Measurements from ENCODE around the gene ST3GAL3.

DNA sequence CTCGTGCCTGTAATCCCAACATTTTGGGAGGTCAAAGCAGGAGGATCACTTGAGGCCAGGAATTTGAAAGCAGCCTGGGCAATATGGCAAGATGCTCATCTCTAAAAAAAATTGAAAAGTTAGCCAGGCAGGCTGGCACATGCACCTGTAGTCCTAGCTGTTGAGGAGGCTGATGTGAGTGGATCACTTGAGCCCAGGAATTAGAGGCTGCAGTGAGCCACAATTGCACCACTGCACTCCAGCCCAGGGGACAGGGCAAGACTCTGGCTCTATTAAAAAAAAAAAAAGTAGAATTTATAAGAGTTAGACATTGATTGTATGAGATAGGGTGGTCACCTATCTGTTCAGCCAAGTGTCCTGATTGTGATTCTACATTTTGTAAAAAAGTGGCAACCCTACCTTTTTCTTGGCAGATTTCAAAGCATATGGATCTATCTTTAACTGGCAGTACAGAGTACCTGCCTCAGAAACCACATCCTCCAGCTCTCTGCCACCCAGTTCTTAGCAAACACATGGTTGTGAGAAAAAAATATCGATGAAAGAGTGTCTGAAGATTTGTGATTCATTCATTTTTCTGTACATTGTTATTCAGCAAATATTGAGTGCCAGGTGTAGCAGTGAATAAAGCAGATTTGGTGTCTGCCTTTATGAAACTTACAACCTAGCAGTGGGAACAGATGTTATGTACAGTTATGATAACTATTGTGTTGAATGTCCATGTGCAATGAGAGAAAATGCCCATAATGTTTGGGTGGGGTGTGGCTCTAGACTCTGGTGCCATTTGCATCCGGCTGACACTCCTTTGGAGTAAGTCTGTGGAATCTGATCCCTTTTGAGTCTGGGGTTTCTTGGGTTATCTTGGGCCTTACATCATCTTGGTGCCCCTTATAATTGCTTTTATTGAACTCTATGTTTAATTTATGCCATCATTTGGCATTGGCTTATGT, 82.5 kb downstream of the ST3GAL3 start:
- TF ChIP-seq, protein P1, sequence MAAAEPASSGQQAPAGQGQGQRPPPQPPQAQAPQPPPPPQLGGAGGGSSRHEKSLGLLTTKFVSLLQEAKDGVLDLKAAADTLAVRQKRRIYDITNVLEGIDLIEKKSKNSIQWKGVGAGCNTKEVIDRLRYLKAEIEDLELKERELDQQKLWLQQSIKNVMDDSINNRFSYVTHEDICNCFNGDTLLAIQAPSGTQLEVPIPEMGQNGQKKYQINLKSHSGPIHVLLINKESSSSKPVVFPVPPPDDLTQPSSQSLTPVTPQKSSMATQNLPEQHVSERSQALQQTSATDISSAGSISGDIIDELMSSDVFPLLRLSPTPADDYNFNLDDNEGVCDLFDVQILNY (CRISPR knock-in tag; IDR thresholded peaks at IDR 0.05) = no peak
- TF ChIP-seq AFF4 (CRISPR knock-in tag; IDR thresholded peaks at IDR 0.05; ENCODE audit: borderline replicate concordance) (no peak), MAX (CRISPR knock-in tag; IDR thresholded peaks at IDR 0.05) (no peak), JUN (CRISPR knock-in tag; IDR thresholded peaks at IDR 0.05) (no peak), PRDM15 (CRISPR knock-in tag; IDR thresholded peaks at IDR 0.05) (no peak), SMAD3 (CRISPR knock-in tag; IDR thresholded peaks at IDR 0.05; ENCODE audit: borderline replicate concordance) (no peak), TCF7 (CRISPR knock-in tag; IDR thresholded peaks at IDR 0.05; ENCODE audit: low read depth) (no peak), ATF2 (CRISPR knock-in tag; IDR thresholded peaks at IDR 0.05; ENCODE audit: borderline replicate concordance, low read depth) (no peak)
- TF ChIP-seq, protein P2, sequence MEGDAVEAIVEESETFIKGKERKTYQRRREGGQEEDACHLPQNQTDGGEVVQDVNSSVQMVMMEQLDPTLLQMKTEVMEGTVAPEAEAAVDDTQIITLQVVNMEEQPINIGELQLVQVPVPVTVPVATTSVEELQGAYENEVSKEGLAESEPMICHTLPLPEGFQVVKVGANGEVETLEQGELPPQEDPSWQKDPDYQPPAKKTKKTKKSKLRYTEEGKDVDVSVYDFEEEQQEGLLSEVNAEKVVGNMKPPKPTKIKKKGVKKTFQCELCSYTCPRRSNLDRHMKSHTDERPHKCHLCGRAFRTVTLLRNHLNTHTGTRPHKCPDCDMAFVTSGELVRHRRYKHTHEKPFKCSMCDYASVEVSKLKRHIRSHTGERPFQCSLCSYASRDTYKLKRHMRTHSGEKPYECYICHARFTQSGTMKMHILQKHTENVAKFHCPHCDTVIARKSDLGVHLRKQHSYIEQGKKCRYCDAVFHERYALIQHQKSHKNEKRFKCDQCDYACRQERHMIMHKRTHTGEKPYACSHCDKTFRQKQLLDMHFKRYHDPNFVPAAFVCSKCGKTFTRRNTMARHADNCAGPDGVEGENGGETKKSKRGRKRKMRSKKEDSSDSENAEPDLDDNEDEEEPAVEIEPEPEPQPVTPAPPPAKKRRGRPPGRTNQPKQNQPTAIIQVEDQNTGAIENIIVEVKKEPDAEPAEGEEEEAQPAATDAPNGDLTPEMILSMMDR (IDR thresholded peaks at IDR 0.05) = no peak

Data from WTC11 (cell line).